HK-2 (cell line): ENCODE results near the gene TSPAN11.
A peak's percentile ranks its signal among the peaks of the same experiment; 100 is the strongest.
"Not testable (repeated sequence)": the region's sequence is repeated elsewhere in the genome, so short reads cannot be mapped to it uniquely, and the experiment has no call there.

ENCODE experiments used
- DNase-seq: peaks from one replicate; pipeline ENCODE4 v3.0.0-alpha.2; 2018; ENCODE audit not compliant: unreplicated experiment

The TSPAN11 gene

GRCh38 chr12:30926243-30927221 lies at the start of gene TSPAN11:
Gene TSPAN11, plus strand, starts transcription at chr12:30926748. Its CDS starts 27,244 bp downstream, at chr12:30953992.
- DNase-seq, result peak; percentile 26

- no peak for DNase-seq
Observed at GRCh38 chr12:30877105-30877875, 49.3 kb upstream of the TSPAN11 start.

GRCh38 chr12:30878024-30878423 lies 48.5 kb upstream of the TSPAN11 start:
- DNase-seq, result no peak

GRCh38 chr12:30880061-30880460 lies 46.5 kb upstream of the TSPAN11 start:
- no peak for DNase-seq

GRCh38 chr12:30880813-30881212 lies 45.7 kb upstream of the TSPAN11 start:
- DNase-seq, result no peak

GRCh38 chr12:30882706-30883105 lies 43.8 kb upstream of the TSPAN11 start:
- DNase-seq, result no peak

GRCh38 chr12:30884799-30885198 lies 41.7 kb upstream of the TSPAN11 start:
- no peak for DNase-seq

GRCh38 chr12:30885321-30885720 lies 41.2 kb upstream of the TSPAN11 start:
- no peak for DNase-seq

GRCh38 chr12:30887226-30887625 lies 39.3 kb upstream of the TSPAN11 start:
- no peak for DNase-seq

- DNase-seq, result no peak
Observed at GRCh38 chr12:30888241-30888640, 38.3 kb upstream of the TSPAN11 start.

- not testable (repeated sequence) for DNase-seq
Observed at GRCh38 chr12:30894531-30894930, 32.0 kb upstream of the TSPAN11 start.

- DNase-seq, result peak; percentile 1
Observed at GRCh38 chr12:30896461-30896860, 30.1 kb upstream of the TSPAN11 start.

GRCh38 chr12:30898846-30899245 lies 27.7 kb upstream of the TSPAN11 start:
- DNase-seq, result no peak

- no peak for DNase-seq
Observed at GRCh38 chr12:30900351-30900750, 26.2 kb upstream of the TSPAN11 start.

GRCh38 chr12:30902001-30902400 lies 24.5 kb upstream of the TSPAN11 start:
- DNase-seq, result no peak

GRCh38 chr12:30902596-30902995 lies 24.0 kb upstream of the TSPAN11 start:
- no peak for DNase-seq

- no peak for DNase-seq
Observed at GRCh38 chr12:30905463-30906009, 21.0 kb upstream of the TSPAN11 start.

- DNase-seq, result no peak
Observed at GRCh38 chr12:30908076-30908721, 18.3 kb upstream of the TSPAN11 start.

GRCh38 chr12:30908722-30909348 lies 17.7 kb upstream of the TSPAN11 start:
- DNase-seq, result no peak

GRCh38 chr12:30909349-30910037 lies 17.1 kb upstream of the TSPAN11 start:
- no peak for DNase-seq

GRCh38 chr12:30910038-30910350 lies 16.6 kb upstream of the TSPAN11 start:
- DNase-seq, result no peak
